ENCODE results near the gene BEND3.

DNA sequence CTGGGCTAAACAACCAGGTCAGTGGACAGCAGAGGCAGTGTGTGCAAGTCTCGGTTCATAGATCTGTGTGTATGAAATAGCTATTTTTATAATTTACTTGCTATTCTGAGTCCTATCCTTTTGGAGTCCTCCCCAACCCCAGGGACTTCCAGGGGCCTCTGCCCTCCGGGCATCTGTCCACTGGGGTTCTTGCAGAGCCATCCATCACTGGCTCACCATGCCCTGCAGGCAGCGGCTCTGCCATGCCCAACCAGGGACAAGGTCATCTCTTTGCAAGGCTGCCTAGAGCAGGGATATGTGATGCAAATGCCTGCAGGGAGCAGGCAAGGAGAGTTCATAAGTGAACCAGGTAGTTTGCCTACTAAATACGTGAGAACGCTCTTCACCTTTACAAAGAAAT, 10.5 kb upstream of the BEND3 start:
- TF ChIP-seq, protein P1, sequence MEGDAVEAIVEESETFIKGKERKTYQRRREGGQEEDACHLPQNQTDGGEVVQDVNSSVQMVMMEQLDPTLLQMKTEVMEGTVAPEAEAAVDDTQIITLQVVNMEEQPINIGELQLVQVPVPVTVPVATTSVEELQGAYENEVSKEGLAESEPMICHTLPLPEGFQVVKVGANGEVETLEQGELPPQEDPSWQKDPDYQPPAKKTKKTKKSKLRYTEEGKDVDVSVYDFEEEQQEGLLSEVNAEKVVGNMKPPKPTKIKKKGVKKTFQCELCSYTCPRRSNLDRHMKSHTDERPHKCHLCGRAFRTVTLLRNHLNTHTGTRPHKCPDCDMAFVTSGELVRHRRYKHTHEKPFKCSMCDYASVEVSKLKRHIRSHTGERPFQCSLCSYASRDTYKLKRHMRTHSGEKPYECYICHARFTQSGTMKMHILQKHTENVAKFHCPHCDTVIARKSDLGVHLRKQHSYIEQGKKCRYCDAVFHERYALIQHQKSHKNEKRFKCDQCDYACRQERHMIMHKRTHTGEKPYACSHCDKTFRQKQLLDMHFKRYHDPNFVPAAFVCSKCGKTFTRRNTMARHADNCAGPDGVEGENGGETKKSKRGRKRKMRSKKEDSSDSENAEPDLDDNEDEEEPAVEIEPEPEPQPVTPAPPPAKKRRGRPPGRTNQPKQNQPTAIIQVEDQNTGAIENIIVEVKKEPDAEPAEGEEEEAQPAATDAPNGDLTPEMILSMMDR (IDR thresholded peaks at IDR 0.05), result no peak
- no peak for TF ChIP-seq POLR2A (IDR thresholded peaks at IDR 0.05)
